T-helper 1 cell treated with Interleukin-12 subunit alpha and Interleukin-12 subunit beta and Interleukin-4 antibody, amounts not matched to agents 30 μg/mL and 1 μg/mL, for 36 hours (primary cell): ENCODE measurements around the gene PYGB.

Source experiments
- H3K27ac Mint-ChIP-seq: one replicate; pipeline ENCODE4 v1.8.0; 2021; ENCODE audit warnings: mild to moderate bottlenecking, mixed read lengths
- H3K27me3 Mint-ChIP-seq: one replicate; pipeline ENCODE4 v1.8.0; 2021; ENCODE audit warnings: low read depth, mixed read lengths
- H3K36me3 Mint-ChIP-seq: one replicate; pipeline ENCODE4 v1.8.0; 2021; ENCODE audit warnings: low read depth, mixed read lengths
- H3K4me1 Mint-ChIP-seq: one replicate; pipeline ENCODE4 v1.8.0; 2021; ENCODE audit warnings: low read depth, mixed read lengths
- H3K4me3 Mint-ChIP-seq: one replicate; pipeline ENCODE4 v1.8.0; 2021; ENCODE audit warnings: mild to moderate bottlenecking, moderate library complexity, mixed read lengths
- H3K9me3 Mint-ChIP-seq: one replicate; pipeline ENCODE4 v1.8.0; 2021; ENCODE audit warnings: mixed read lengths

The PYGB gene

DNA sequence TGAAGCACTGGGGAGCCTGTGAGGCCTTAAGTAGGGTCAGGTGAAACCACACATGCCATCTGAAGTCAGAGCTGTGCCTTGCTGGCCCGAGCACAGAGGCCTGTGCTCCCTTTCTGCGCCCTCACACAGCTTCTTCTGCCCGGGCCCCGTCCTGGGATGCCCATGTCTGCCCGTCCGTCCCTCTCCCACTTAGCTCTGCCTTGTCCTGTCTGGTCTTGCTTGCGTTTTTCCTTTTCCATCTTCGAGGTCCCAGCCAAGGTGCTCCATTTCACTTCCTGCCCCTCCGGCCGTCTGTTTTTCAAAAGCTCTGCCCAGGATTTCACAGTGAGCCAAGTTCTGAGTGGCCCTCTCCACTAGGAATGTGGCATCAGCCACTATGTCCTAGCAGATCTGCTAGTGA is 45.6 kb downstream of the PYGB start:
- no peaks in the 10 kb centered on the region for H3K27me3 Mint-ChIP-seq
- H3K27ac Mint-ChIP-seq = no peak overlapping the region
- no peak overlapping the region for H3K4me3 Mint-ChIP-seq
- peaks cover 11% of the 10 kb centered on the region for H3K4me1 Mint-ChIP-seq
- H3K9me3 Mint-ChIP-seq = no peaks in the 10 kb centered on the region
- peaks cover 5% of the 10 kb centered on the region for H3K36me3 Mint-ChIP-seq

DNA sequence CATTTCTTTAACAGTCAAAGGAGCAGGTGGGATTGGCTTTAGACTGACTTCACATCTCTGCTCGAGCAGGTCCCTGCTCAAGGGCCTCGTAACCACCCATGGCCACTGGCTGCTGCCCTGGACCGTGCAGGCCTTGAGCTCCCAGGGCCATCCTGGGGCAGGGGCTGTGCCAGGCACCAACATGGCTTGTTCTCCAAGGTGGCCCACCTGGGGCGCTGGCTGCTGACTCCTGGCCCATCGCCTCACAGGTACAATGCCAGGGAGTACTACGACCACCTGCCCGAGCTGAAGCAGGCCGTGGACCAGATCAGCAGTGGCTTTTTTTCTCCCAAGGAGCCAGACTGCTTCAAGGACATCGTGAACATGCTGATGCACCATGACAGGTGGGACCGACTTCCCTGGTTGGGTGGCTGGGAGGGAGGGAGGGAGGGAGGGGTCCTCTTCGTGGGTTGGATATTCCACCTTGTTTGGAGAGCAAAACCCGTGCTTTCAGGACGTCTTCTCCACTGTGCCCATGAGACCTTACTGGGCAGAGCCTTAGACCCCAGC is 46.1 kb downstream of the PYGB start:
- no peak overlapping the region for H3K27ac Mint-ChIP-seq

DNA sequence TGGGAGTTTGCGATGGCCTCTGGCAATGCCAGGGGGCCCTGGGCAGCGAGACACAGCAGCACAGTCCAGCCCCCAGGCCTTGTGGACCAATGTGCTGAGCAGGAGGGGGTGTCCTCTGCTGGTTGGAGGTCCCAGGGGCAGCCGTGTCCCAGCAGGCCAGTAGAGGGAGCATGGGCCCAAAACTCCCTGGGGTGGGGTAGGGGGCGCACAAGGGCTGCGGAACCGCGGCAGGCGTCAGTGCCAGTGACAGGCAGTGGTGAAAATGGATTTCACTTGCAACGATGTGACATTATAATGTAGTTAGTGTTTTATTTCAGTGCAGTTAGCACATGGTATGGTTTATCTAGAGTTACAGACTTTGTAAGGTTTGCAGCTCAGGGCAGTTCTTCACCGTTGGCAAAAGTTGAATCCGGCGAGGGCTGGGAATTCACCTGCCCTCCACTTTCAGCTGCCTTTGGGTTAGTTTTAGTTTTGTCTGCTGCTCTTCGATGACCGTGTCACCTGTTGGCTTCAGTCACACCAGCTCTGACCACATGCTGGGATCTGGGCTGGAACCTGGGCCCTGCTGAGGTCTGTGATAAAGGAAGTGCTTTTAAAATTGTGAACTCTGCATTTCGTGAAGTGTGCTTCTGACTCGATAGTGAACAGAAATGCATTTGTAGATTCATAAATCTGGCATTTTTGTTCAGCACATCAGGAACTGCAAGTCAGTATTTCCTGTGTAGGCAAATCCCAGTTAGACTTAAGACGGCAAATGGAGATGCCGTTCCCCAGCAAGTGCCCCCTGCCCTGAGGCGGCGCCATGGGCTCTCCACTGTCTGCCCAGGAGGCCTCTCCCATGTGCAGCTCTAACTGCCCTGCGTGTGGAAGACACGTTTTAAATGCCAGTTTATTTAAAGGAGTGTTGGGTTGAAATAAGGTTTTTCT is 46.8 kb downstream of the PYGB start:
- H3K36me3 Mint-ChIP-seq = peaks cover 5% of the 10 kb centered on the region
- peaks cover 11% of the 10 kb centered on the region for H3K4me1 Mint-ChIP-seq
- H3K4me3 Mint-ChIP-seq = no peak overlapping the region
- no peaks in the 10 kb centered on the region for H3K27me3 Mint-ChIP-seq
- no peaks in the 10 kb centered on the region for H3K9me3 Mint-ChIP-seq
- H3K27ac Mint-ChIP-seq = no peak overlapping the region

More for the DNA sequence above, 46.1 kb downstream of the PYGB start:
- peaks cover 11% of the 10 kb centered on the region for H3K4me1 Mint-ChIP-seq
- H3K36me3 Mint-ChIP-seq = peaks cover 5% of the 10 kb centered on the region
- no peaks in the 10 kb centered on the region for H3K27me3 Mint-ChIP-seq
- no peaks in the 10 kb centered on the region for H3K9me3 Mint-ChIP-seq
- no peak overlapping the region for H3K4me3 Mint-ChIP-seq

DNA sequence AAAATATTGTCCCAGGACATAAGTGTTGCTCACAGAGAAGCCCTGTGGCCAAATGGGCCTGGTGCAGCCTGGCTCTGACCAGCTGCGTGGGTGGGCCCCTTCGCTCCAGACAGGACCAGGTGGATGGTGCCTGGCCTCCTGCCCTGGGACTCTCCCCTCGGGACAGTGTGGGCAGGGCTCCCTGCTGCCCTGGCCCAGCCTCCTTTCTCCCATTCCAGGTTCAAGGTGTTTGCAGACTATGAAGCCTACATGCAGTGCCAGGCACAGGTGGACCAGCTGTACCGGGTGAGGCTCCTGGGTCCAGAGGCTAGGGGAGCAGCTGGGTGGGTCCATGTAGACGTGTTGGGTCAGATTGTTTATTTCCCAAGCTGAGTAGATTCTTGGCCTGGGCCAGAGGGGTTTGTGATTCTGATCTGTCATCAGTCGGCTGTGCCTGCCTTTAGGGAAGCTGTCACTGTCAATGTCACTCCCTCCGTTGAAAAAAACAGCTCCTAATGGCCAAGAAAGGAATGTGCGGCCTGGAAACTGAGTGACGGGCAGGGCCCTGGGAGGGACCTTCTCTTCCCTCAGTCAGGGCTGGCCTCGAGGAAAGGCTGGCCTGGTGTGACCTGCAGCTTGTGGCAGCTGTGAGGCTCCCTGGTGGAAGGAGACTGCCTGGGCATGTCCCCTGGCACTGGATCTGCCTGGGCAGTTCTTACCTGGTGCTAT is 47.7 kb downstream of the PYGB start:
- H3K27ac Mint-ChIP-seq = no peak overlapping the region
- peaks cover 5% of the 10 kb centered on the region for H3K36me3 Mint-ChIP-seq

DNA sequence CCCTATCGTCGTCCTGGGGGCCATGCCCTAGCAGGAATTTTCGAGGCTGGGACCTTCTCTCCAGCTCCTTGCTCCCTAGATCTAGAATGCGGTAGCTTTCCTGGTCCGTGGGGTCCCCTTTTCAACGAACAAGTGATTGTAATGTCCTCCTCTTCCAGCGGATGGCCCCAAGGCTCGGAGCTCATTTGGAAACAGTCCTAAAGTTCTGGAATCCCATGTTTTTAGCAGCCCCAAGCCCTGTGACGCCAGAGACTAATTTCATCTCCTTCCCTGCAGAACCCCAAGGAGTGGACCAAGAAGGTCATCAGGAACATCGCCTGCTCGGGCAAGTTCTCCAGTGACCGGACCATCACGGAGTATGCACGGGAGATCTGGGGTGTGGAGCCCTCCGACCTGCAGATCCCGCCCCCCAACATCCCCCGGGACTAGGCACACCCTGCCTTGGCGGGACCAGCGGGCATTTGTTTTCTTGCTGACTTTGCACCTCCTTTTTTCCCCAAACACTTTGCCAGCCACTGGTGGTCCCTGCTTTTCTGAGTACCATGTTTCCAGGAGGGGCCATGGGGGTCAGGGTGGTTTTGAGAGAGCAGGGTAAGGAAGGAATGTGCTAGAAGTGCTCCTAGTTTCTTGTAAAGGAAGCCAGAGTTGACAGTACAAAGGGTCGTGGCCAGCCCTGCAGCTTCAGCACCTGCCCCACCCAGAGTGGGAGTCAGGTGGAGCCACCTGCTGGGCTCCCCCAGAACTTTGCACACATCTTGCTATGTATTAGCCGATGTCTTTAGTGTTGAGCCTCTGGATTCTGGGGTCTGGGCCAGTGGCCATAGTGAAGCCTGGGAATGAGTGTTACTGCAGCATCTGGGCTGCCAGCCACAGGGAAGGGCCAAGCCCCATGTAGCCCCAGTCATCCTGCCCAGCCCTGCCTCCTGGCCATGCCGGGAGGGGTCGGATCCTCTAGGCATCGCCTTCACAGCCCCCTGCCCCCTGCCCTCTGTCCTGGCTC is 48.5 kb downstream of the PYGB start:
- Mint-ChIP-seq H3K4me1 (peaks cover 11% of the 10 kb centered on the region), H3K36me3 (peaks cover 5% of the 10 kb centered on the region), H3K27ac (no peak overlapping the region), H3K9me3 (no peaks in the 10 kb centered on the region), H3K4me3 (no peak overlapping the region), H3K27me3 (no peaks in the 10 kb centered on the region)

More for the DNA sequence above, 47.7 kb downstream of the PYGB start:
- no peak overlapping the region for H3K4me3 Mint-ChIP-seq
- no peaks in the 10 kb centered on the region for H3K27me3 Mint-ChIP-seq
- H3K4me1 Mint-ChIP-seq = peaks cover 11% of the 10 kb centered on the region
- H3K9me3 Mint-ChIP-seq = no peaks in the 10 kb centered on the region

DNA sequence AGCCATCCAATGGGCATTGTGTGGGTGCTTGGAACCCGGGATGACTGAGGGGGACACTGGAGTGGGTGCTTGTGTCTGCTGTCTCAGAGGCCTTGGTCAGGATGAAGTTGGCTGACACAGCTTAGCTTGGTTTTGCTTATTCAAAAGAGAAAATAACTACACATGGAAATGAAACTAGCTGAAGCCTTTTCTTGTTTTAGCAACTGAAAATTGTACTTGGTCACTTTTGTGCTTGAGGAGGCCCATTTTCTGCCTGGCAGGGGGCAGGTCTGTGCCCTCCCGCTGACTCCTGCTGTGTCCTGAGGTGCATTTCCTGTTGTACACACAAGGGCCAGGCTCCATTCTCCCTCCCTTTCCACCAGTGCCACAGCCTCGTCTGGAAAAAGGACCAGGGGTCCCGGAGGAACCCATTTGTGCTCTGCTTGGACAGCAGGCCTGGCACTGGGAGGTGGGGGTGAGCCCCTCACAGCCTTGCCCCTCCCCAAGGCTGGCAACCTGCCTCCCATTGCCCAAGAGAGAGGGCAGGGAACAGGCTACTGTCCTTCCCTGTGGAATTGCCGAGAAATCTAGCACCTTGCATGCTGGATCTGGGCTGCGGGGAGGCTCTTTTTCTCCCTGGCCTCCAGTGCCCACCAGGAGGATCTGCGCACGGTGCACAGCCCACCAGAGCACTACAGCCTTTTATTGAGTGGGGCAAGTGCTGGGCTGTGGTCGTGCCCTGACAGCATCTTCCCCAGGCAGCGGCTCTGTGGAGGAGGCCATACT is 49.4 kb downstream of the PYGB start:
- peaks cover 3% of the 10 kb centered on the region for H3K36me3 Mint-ChIP-seq
- no peak overlapping the region for H3K4me3 Mint-ChIP-seq
- H3K9me3 Mint-ChIP-seq = no peaks in the 10 kb centered on the region
- H3K4me1 Mint-ChIP-seq = peaks cover 11% of the 10 kb centered on the region
- no peak overlapping the region for H3K27ac Mint-ChIP-seq
- no peaks in the 10 kb centered on the region for H3K27me3 Mint-ChIP-seq

DNA sequence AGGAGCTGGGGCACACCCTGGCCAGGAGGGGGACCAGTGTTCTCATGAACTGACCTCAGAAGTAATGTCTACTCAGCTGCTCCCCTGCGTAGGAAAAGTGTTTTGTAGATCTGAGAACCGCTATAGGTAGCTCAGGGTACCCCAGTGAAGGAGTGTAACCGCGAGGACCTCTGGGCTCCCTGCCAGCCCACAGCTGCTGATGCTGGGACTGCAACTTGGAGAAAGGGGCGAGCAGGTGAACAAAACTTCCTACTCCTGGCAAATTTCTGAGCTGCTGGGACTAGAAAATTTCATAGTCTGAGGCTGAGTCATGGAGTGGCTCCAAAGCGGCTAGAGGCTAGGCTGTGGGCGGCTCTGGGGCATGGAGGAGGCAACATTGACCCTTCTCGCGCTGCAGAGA is 51.9 kb downstream of the PYGB start:
- H3K36me3 Mint-ChIP-seq = peaks cover 3% of the 10 kb centered on the region
- no peak overlapping the region for H3K4me3 Mint-ChIP-seq

DNA sequence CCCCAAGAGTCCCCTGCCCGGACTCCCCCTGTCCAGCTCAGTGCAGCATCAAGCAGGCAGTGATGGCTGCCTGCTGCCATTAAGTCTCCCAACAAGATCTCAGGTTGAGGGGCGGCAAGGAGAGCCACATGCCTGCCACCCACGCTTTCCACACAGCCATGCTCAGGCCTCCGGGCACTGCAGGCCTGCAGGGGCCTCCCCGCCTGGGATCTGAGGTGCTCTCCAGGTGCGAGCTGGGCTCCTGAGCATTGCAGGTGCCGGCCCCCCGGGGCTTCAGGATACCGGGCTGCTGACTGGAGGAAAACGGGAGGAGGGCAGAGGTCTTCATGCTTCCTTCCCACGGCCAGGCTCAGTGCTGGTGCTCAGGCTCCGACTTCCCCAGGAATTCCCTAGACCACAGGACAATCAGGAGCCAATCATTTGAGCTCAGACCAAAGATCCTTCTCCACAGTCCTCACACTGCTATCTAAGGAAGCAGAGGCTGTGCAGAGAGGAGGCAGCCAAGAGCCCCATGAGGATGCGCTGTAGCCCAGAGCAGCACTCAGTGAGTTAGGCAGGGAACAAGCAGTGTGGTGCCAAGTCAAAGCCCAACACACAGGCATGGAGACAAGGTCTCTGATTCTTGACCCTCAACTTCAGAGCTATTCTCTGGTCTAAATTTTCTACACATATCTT is 52.7 kb downstream of the PYGB start:
- no peak overlapping the region for H3K4me3 Mint-ChIP-seq
- no peak overlapping the region for H3K27ac Mint-ChIP-seq

More for the DNA sequence above, 51.9 kb downstream of the PYGB start:
- H3K9me3 Mint-ChIP-seq = no peaks in the 10 kb centered on the region
- no peaks in the 10 kb centered on the region for H3K27me3 Mint-ChIP-seq
- H3K27ac Mint-ChIP-seq = no peak overlapping the region
- peaks cover 9% of the 10 kb centered on the region for H3K4me1 Mint-ChIP-seq

DNA sequence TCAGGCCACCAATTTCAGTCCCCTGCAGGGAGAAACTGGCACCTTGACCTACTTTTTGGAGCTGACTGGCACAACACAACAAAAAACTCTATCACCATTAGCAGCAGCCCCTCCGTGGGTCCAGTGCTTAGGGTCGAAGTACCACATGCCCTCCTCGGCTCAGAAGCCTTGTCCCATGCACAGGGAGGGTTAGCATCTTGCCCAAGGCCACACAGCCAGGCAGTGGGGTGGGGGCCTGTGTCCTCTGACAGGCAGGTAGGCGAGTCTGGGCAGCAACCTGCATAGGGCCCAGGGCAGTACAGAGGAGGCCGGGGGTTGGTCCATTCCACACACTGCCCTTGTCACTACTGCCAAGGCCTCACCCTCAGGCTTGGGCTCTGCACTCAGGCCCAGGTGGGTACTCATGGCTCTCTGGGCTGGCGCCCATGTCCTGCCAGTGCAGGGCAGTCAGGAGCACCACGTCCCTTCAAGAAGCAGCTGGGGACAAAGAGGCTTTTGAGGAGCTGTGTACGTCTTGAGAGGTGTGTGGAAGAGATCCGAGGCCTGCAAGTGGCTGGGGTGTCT is 53.6 kb downstream of the PYGB start:
- H3K27ac Mint-ChIP-seq = no peak overlapping the region
- peaks cover 3% of the 10 kb centered on the region for H3K36me3 Mint-ChIP-seq
- H3K4me1 Mint-ChIP-seq = peaks cover 5% of the 10 kb centered on the region
- no peaks in the 10 kb centered on the region for H3K27me3 Mint-ChIP-seq
- no peaks in the 10 kb centered on the region for H3K9me3 Mint-ChIP-seq
- no peak overlapping the region for H3K4me3 Mint-ChIP-seq

More for the DNA sequence above, 52.7 kb downstream of the PYGB start:
- H3K36me3 Mint-ChIP-seq = peaks cover 3% of the 10 kb centered on the region
- H3K27me3 Mint-ChIP-seq = no peaks in the 10 kb centered on the region
- H3K4me1 Mint-ChIP-seq = peaks cover 5% of the 10 kb centered on the region
- no peaks in the 10 kb centered on the region for H3K9me3 Mint-ChIP-seq

DNA sequence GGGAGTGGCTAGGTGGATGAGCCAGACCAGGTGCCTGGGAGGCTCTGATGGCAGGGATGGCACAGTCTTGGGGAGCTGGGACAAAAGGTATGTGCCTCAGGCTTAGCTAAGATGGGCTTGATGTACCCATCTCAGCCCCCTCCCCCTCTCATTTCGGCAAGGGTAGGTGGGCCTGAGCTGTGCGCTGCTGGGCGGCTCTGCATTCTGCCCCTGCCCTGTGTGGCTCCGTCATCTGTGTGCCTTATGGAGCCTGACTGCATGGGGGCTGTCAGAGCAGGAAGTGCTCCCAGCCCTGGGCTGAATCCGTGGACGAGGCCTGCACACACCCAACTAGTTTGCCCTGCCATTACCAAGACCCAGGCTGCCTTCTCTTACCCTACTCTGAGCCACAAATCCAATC is 54.7 kb downstream of the PYGB start:
- Mint-ChIP-seq H3K27me3 (no peaks in the 10 kb centered on the region), H3K4me1 (peaks cover 2% of the 10 kb centered on the region), H3K9me3 (no peaks in the 10 kb centered on the region), H3K27ac (no peak overlapping the region), H3K36me3 (peaks cover 8% of the 10 kb centered on the region), H3K4me3 (no peak overlapping the region)

DNA sequence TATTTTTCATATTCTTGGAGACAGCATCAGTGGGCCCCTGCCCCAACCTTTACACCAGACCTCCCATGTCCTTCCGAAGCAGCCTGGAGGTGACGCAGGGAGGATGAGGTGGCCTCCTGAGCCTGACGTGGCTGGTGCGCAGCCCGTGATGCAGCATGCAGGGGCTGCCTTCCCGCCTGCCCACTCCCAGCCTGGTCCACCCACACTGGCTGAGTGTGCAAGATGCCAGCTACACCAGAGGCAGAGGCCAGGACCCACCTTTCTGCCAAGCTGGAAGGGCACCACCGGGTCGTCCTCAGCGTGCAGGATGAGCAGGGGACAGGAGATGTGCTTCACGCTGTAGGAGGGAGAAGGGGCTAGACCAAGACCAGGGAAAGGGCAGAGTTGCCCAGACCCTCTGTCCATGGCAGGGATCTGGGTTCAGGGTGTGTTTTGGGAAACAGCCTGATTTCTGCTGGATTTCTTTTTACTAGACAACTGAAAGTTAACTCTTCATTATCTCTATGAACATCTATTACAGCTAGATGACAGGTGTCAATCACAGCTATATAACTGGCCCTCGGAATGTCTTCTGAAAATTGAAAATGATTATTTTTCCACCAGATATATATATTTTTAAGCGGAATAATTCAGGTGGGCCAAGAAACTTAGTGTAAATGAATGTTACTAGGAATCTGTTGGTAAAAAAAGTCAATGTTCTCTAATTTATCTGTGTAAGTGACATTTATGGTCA is 55.6 kb downstream of the PYGB start:
- H3K27ac Mint-ChIP-seq = no peak overlapping the region
- H3K9me3 Mint-ChIP-seq = no peaks in the 10 kb centered on the region
- H3K4me1 Mint-ChIP-seq = no peaks in the 10 kb centered on the region
- H3K36me3 Mint-ChIP-seq = peaks cover 8% of the 10 kb centered on the region
- no peaks in the 10 kb centered on the region for H3K27me3 Mint-ChIP-seq
- H3K4me3 Mint-ChIP-seq = no peak overlapping the region

DNA sequence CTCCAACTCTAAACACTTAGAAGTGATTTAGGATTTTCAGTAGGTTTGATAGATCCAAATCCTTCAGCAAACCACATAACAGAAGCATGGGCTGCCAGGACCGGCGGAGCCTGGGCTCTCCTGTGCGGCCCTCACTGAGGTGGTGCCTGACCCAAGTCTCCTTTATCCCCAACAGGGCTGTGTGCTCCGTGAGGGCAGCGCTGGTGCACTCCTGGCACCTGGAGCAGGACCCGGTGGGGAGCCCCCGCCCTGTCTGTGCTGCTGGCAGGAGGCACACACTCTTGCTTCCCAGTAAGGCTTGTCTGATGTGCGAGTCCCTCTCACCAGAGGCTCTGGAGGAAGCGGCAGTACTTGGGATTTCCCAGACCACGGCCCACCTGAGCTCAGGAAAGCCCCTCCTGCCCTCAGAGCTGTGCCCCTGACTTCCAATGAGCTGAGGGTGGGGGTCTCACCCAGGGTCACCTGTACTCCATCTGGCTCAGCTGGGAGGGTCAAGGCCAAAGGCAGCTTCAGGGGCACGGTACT is 56.2 kb downstream of the PYGB start:
- no peaks in the 10 kb centered on the region for H3K9me3 Mint-ChIP-seq
- H3K4me3 Mint-ChIP-seq = no peak overlapping the region
- no peaks in the 10 kb centered on the region for H3K4me1 Mint-ChIP-seq
- peaks cover 8% of the 10 kb centered on the region for H3K36me3 Mint-ChIP-seq
- no peaks in the 10 kb centered on the region for H3K27me3 Mint-ChIP-seq
- no peak overlapping the region for H3K27ac Mint-ChIP-seq
